H1 (cell line): ENCODE measurements around the gene CDH8.

Experiments used
- ATF2 ChIP-seq: IDR thresholded peaks from 2 replicates; pipeline ENCODE4 v1.6.1; 2012; ENCODE audit warnings: low read length, inconsistent platforms
- EZH2 ChIP-seq: fragments of 200-600 bp; sonication (generic); IDR thresholded peaks from 2 replicates; pipeline ENCODE4 v1.7.1; 2012; ENCODE audit warnings: low read depth, mild to moderate bottlenecking, moderate library complexity, low read length, inconsistent platforms; ENCODE audit not compliant: severe bottlenecking
- RNF2 ChIP-seq: fragments of 200-900, 300-1000 bp; sonication (generic); IDR thresholded peaks from 2 replicates; pipeline ENCODE4 v1.7.1; 2016; ENCODE audit warnings: borderline replicate concordance, low read depth, mild to moderate bottlenecking, antibody characterized with exemption, low read length; ENCODE audit not compliant: poor library complexity, severe bottlenecking; ENCODE audit errors: missing control alignments
- SIX5 ChIP-seq: IDR thresholded peaks from 2 replicates; pipeline ENCODE4 v1.6.1; 2011; ENCODE audit warnings: mild to moderate bottlenecking, low read depth, low read length
- SP1 ChIP-seq: IDR thresholded peaks from 2 replicates; pipeline ENCODE4 v1.6.1; 2011; ENCODE audit warnings: low read depth, low read length
- SP2 ChIP-seq: IDR thresholded peaks from 2 replicates; pipeline ENCODE4 v1.6.1; 2012; ENCODE audit warnings: mild to moderate bottlenecking, low read length, inconsistent platforms
- TAF7 ChIP-seq: optimal IDR thresholded peaks from 2 replicates; pipeline ENCODE3; 2011; ENCODE audit warnings: low read depth, mild to moderate bottlenecking, inconsistent platforms, low read length, moderate library complexity, borderline replicate concordance
- YY1 ChIP-seq: IDR thresholded peaks from 2 replicates; pipeline ENCODE4 v1.6.1; 2011; ENCODE audit warnings: low read depth, mild to moderate bottlenecking, low read length
- TF ChIP-seq, protein P1 (sequence below): IDR thresholded peaks from 2 replicates; pipeline ENCODE4 v1.6.1; 2012; ENCODE audit warnings: inconsistent platforms
- TF ChIP-seq, protein P2 (sequence below), 3 experiments: IDR thresholded peaks; 1 replicate in 2 of 3; 2 replicates in 1 of 3; pipeline versions ENCODE4 v1.5.1 to v1.6.1; 2011; ENCODE audit warnings: low read length in 3 of 3, mild to moderate bottlenecking in 3 of 3, inconsistent platforms in 2 of 3, low read depth in 1 of 3, moderate library complexity in 1 of 3; ENCODE audit not compliant: insufficient read depth in 1 of 3; ENCODE audit errors: control extremely low read depth in 1 of 3

- TF ChIP-seq, protein P1, sequence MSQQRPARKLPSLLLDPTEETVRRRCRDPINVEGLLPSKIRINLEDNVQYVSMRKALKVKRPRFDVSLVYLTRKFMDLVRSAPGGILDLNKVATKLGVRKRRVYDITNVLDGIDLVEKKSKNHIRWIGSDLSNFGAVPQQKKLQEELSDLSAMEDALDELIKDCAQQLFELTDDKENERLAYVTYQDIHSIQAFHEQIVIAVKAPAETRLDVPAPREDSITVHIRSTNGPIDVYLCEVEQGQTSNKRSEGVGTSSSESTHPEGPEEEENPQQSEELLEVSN: no peak
- no peak for TF ChIP-seq SP2
- TF ChIP-seq ATF2: no peak
- no peak for TF ChIP-seq TAF7
- TF ChIP-seq RNF2: no peak
- TF ChIP-seq, protein P2, sequence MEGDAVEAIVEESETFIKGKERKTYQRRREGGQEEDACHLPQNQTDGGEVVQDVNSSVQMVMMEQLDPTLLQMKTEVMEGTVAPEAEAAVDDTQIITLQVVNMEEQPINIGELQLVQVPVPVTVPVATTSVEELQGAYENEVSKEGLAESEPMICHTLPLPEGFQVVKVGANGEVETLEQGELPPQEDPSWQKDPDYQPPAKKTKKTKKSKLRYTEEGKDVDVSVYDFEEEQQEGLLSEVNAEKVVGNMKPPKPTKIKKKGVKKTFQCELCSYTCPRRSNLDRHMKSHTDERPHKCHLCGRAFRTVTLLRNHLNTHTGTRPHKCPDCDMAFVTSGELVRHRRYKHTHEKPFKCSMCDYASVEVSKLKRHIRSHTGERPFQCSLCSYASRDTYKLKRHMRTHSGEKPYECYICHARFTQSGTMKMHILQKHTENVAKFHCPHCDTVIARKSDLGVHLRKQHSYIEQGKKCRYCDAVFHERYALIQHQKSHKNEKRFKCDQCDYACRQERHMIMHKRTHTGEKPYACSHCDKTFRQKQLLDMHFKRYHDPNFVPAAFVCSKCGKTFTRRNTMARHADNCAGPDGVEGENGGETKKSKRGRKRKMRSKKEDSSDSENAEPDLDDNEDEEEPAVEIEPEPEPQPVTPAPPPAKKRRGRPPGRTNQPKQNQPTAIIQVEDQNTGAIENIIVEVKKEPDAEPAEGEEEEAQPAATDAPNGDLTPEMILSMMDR (IDR thresholded peaks at IDR 0.05; ENCODE audit: control extremely low read depth in 1 of 3, insufficient read depth in 1 of 3, low read depth in 1 of 3, low read length in 3 of 3): no peak
- no peak for TF ChIP-seq YY1
- TF ChIP-seq SIX5: no peak
- TF ChIP-seq SP1: no peak
- no peak for TF ChIP-seq EZH2
Observed at GRCh38 chr16:62038646-62039045, 2.4 kb upstream of the CDH8 start.
